HFF-Myc (cell line): Measurements from ENCODE around the gene ZSCAN20.

Experiments
- DNase-seq: peaks from one replicate; pipeline ENCODE4 v3.0.0-alpha.2; 2011; ENCODE audit warnings: low read depth; ENCODE audit errors: extremely low read depth
- H3K4me3 ChIP-seq: replicated peaks from 2 replicates; pipeline ENCODE4 v1.5.1; 2011; ENCODE audit warnings: low read depth, mild to moderate bottlenecking, control low read depth, low read length
- TF ChIP-seq, protein P1 (sequence below): IDR thresholded peaks from 2 replicates; pipeline ENCODE4 v1.5.1; 2012; ENCODE audit warnings: mild to moderate bottlenecking, low read depth, low read length, control low read depth; ENCODE audit errors: missing control alignments

ZSCAN20 gene

GRCh38 chr1:33471416-33471815, 1.0 kb upstream of the ZSCAN20 start:
- H3K4me3 ChIP-seq: no peak overlapping the region
- no peak for DNase-seq
- TF ChIP-seq, protein P1, sequence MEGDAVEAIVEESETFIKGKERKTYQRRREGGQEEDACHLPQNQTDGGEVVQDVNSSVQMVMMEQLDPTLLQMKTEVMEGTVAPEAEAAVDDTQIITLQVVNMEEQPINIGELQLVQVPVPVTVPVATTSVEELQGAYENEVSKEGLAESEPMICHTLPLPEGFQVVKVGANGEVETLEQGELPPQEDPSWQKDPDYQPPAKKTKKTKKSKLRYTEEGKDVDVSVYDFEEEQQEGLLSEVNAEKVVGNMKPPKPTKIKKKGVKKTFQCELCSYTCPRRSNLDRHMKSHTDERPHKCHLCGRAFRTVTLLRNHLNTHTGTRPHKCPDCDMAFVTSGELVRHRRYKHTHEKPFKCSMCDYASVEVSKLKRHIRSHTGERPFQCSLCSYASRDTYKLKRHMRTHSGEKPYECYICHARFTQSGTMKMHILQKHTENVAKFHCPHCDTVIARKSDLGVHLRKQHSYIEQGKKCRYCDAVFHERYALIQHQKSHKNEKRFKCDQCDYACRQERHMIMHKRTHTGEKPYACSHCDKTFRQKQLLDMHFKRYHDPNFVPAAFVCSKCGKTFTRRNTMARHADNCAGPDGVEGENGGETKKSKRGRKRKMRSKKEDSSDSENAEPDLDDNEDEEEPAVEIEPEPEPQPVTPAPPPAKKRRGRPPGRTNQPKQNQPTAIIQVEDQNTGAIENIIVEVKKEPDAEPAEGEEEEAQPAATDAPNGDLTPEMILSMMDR: no peak

DNA sequence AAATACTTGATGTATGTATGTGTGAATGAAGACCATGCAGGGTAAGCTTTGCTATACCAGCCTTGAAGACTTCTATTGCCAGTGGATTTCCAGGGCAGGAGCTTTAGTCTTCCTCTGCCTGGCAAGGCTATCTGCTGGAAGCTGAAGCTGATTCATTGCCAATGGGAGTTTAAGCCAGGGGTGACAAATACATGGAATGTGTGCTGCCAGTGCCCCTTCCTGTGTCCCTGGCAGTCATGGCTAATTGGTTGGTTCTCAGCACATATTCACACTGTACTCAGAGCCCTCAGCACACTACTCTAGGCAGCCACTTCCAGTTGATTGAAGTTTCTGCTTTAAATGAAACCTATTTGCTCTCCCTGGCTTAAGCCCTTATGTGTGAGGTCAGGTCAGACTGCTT, 1.5 kb downstream of the ZSCAN20 start:
- TF ChIP-seq, protein P1: no peak
- no peak overlapping the region for H3K4me3 ChIP-seq
- DNase-seq: no peak

GRCh38 chr1:33477451-33477850, 5.0 kb downstream of the ZSCAN20 start:
- no peak overlapping the region for H3K4me3 ChIP-seq
- TF ChIP-seq, protein P1: no peak
- DNase-seq: no peak

GRCh38 chr1:33482412-33482811, 10.0 kb downstream of the ZSCAN20 start:
- H3K4me3 ChIP-seq: no peak overlapping the region
- DNase-seq: no peak
- TF ChIP-seq, protein P1: no peak

DNA sequence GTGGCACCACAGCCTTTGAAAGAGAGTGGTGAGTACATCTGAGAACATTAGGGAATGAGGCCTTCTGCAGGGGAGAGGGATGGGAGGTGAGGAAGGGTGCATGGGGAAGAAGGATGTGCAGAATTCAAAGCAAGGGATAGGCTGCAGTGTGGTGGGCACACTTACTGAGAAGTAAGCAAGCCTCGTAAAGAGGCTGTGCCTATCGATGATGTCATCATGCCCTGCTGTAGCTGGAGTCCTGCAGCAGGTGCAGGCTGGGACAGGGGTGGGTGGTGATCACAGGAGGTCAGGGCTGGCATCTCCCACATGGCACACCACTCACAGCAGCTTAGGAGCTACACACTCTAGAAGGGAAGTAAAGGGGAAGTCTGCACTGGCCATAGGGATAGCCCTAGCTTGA, 16.2 kb downstream of the ZSCAN20 start:
- H3K4me3 ChIP-seq: no peak overlapping the region
- TF ChIP-seq, protein P1: no peak
- no peak for DNase-seq

- no peak for DNase-seq
- TF ChIP-seq, protein P1: no peak
- H3K4me3 ChIP-seq: no peak overlapping the region
These were observed 22.5 kb downstream of the ZSCAN20 start for GRCh38 chr1:33494929-33495328.

GRCh38 chr1:33497410-33497809, 25.0 kb downstream of the ZSCAN20 start:
- DNase-seq: no peak
- H3K4me3 ChIP-seq: no peak overlapping the region
- TF ChIP-seq, protein P1: no peak
